Measurements from ENCODE around the gene NID2.

The NID2 gene

GRCh38 chr14:51959928-51960327 lies 108.9 kb downstream of the NID2 start:
- in situ Hi-C loops (cut with HindIII; ENCODE audit: low pct_unique_long_range_greater_than_20kb, low sequenced_read_pairs), result no loop called here
- no peak for TF ChIP-seq JUND (IDR thresholded peaks at IDR 0.05; ENCODE audit: low read depth)
- no peak for DNase-seq (ENCODE audit: low read depth in 1 of 2, low spot score in 1 of 2)

- in situ Hi-C loops (cut with HindIII; ENCODE audit: low pct_unique_long_range_greater_than_20kb, low sequenced_read_pairs), result no loop called here
- no peak for DNase-seq (ENCODE audit: low read depth in 1 of 2, low spot score in 1 of 2)
- no peak for TF ChIP-seq JUND (IDR thresholded peaks at IDR 0.05; ENCODE audit: low read depth)
These were observed 110.9 kb downstream of the NID2 start for GRCh38 chr14:51957950-51958349.

Data from T47D (cell line).